ENCODE results near the gene CCDC170.

Gene CCDC170

DNA sequence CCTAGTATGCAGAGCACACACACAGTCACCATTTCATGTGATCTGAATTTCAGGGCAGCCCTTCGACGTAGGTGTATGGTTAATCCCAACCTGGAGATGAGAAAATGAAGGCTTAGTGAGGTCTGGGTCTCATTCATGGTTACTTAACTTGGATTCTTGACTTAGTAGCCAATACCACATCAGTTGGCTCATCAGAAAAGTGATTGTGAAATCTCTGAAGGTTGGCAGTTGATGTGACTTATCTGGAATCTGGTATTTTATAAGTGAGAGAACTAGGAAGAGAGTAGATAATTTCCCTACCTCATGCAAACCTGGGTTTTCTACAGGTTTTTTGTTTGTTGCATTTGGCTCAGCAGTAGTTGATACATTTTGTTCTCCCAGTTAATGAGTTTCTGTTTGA lies 123.7 kb downstream of the CCDC170 start:
- Histone ChIP-seq H3K9me3 (ENCODE audit: insufficient read depth, low read depth, low read length) (peaks cover 6% of the 10 kb centered on the region; the same call in 1 of the 2 replicates), H3K4me2 (ENCODE audit: low read depth, low read length, poor library complexity, severe bottlenecking) (no peak overlapping the region), H3K4me1 (ENCODE audit: insufficient read depth, low read length, poor library complexity, severe bottlenecking) (peaks cover 30% of the 10 kb centered on the region), H2AFZ (ENCODE audit: low read length) (no peak overlapping the region), H3K27me3 (ENCODE audit: insufficient read depth, low read length, poor library complexity, severe bottlenecking) (no peaks in the 10 kb centered on the region), H3K4me3 (ENCODE audit: low read length, poor library complexity, severe bottlenecking) (no peak overlapping the region), H4K20me1 (ENCODE audit: insufficient read depth, low read length, poor library complexity, severe bottlenecking) (no peaks in the 10 kb centered on the region), H3K79me2 (ENCODE audit: insufficient read depth, low read length) (no peaks in the 10 kb centered on the region), H3K9ac (ENCODE audit: low read depth, low read length, poor library complexity, severe bottlenecking) (no peak overlapping the region), H3K36me3 (ENCODE audit: insufficient read depth, low read length) (no peaks in the 10 kb centered on the region), H3K9me2 (replicated peaks; ENCODE audit: low read depth, low read length) (no peaks in the 10 kb centered on the region), H3F3A (ENCODE audit: low read depth) (peaks cover 10% of the 10 kb centered on the region)
- no peak for TF ChIP-seq CTCF (conservative IDR thresholded peaks at IDR 0.05; ENCODE audit: low read length)
- no peak for TF ChIP-seq EZH2phosphoT487 (IDR thresholded peaks at IDR 0.05; ENCODE audit: borderline replicate concordance)

DNA sequence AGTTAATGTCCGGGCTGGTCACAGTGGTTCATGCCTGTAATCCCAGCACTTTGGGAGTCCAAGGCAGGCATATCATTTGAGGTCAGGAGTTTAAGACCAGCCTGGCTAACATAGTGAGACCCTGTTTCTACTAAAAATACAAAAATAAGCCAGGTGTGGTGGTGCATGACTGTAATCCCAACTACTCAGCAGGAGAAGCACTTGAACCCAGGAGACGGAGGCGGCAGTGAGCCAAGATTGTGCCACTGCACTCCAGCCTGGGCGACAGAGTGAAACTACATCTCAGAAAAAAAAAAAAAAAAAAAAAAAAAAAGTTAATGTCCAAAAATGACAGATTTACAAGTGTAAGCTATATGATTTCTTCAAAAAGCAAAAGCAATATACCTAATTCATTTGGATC lies 124.9 kb downstream of the CCDC170 start:
- Histone ChIP-seq H3K4me2 (ENCODE audit: low read depth, low read length, poor library complexity, severe bottlenecking) (no peak overlapping the region), H3K9me2 (replicated peaks; ENCODE audit: low read depth, low read length) (no peaks in the 10 kb centered on the region), H3K4me3 (ENCODE audit: low read length, poor library complexity, severe bottlenecking) (no peak overlapping the region), H3K79me2 (ENCODE audit: insufficient read depth, low read length) (no peaks in the 10 kb centered on the region), H3K4me1 (ENCODE audit: insufficient read depth, low read length, poor library complexity, severe bottlenecking) (peaks cover 28% of the 10 kb centered on the region), H3K36me3 (ENCODE audit: insufficient read depth, low read length) (no peaks in the 10 kb centered on the region), H4K20me1 (ENCODE audit: insufficient read depth, low read length, poor library complexity, severe bottlenecking) (no peaks in the 10 kb centered on the region), H3K27me3 (ENCODE audit: insufficient read depth, low read length, poor library complexity, severe bottlenecking) (no peaks in the 10 kb centered on the region), H3K9me3 (ENCODE audit: insufficient read depth, low read depth, low read length) (peaks cover 6% of the 10 kb centered on the region; the same call in 1 of the 2 replicates), H3K9ac (ENCODE audit: low read depth, low read length, poor library complexity, severe bottlenecking) (no peak overlapping the region), H3F3A (ENCODE audit: low read depth) (peaks cover 10% of the 10 kb centered on the region), H2AFZ (ENCODE audit: low read length) (no peak overlapping the region)
- TF ChIP-seq EZH2phosphoT487 (IDR thresholded peaks at IDR 0.05; ENCODE audit: borderline replicate concordance) (no peak), CTCF (conservative IDR thresholded peaks at IDR 0.05; ENCODE audit: low read length) (no peak)

DNA sequence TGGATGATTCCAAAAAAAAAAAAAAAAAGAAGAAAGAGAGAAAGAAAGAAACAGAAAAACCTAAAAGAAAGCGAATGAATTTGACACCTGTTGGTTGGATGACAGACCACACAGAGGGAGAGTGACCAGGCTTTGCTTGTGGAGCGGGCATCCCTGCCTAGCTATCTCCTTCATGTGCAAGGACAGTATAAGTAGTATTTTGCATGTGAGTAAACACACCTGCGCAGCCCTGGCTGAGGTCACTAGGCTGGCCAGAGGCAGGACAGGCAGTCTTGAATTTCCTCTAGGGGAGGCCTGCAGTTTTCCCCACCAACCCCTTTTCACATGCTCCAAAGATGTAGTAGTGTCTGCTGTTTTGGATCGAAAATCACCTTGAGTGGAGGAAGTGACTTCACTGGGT lies 126.4 kb downstream of the CCDC170 start:
- peaks cover 6% of the 10 kb centered on the region; the same call in 1 of the 2 replicates for H3K9me3 ChIP-seq (ENCODE audit: insufficient read depth, low read depth, low read length)
- H3K4me1 ChIP-seq (ENCODE audit: insufficient read depth, low read length, poor library complexity, severe bottlenecking) = peaks cover 22% of the 10 kb centered on the region
- H3K4me2 ChIP-seq (ENCODE audit: low read depth, low read length, poor library complexity, severe bottlenecking) = no peak overlapping the region
- H3K4me3 ChIP-seq (ENCODE audit: low read length, poor library complexity, severe bottlenecking) = no peak overlapping the region
- H3K9ac ChIP-seq (ENCODE audit: low read depth, low read length, poor library complexity, severe bottlenecking) = no peak overlapping the region
- no peaks in the 10 kb centered on the region for H3K27me3 ChIP-seq (ENCODE audit: insufficient read depth, low read length, poor library complexity, severe bottlenecking)
- no peak overlapping the region for H2AFZ ChIP-seq (ENCODE audit: low read length)
- H4K20me1 ChIP-seq (ENCODE audit: insufficient read depth, low read length, poor library complexity, severe bottlenecking) = no peaks in the 10 kb centered on the region
- TF ChIP-seq EZH2phosphoT487 (IDR thresholded peaks at IDR 0.05; ENCODE audit: borderline replicate concordance) (no peak), CTCF (conservative IDR thresholded peaks at IDR 0.05; ENCODE audit: low read length) (no peak)
- no peaks in the 10 kb centered on the region for H3K79me2 ChIP-seq (ENCODE audit: insufficient read depth, low read length)
- H3F3A ChIP-seq (ENCODE audit: low read depth) = peaks cover 10% of the 10 kb centered on the region
- no peaks in the 10 kb centered on the region for H3K36me3 ChIP-seq (ENCODE audit: insufficient read depth, low read length)
- H3K9me2 ChIP-seq (replicated peaks; ENCODE audit: low read depth, low read length) = no peaks in the 10 kb centered on the region

All from Loucy (cell line).